Thoracic aorta (tissue), 2 donors: ENCODE measurements around the gene TMEM100. TPM values are rescaled to one million over a fixed set of nuclear protein-coding genes. Genes with fewer than 3 reads are reported as not detected.

Experiments used
- ATAC-seq: fragments of 150-250 bp; one replicate; pipeline ENCODE4 v1.8.0; 2017; ENCODE audit warnings: low read depth; ENCODE audit not compliant: insufficient number of reproducible peaks, low FRiP score
- DNase-seq: peaks from one replicate; pipeline ENCODE4 v3.0.0-alpha.2; 2020; ENCODE audit warnings: low spot score
- H3K27ac ChIP-seq, 2 donors: fragments of 200-600 bp; sonication (generic); 1 replicate in 1 of 2; 2 replicates in 1 of 2; pipeline ENCODE4 v1.5.1; 2016; ENCODE audit warnings: mild to moderate bottlenecking in 2 of 2, moderate library complexity in 2 of 2
- H3K27me3 ChIP-seq: fragments of 200-600 bp; sonication (generic); replicated peaks from 2 replicates; pipeline ENCODE4 v1.6.0; 2016; ENCODE audit warnings: mild to moderate bottlenecking; ENCODE audit not compliant: insufficient read depth
- H3K36me3 ChIP-seq: fragments of 200-600 bp; sonication (generic); one replicate; pipeline ENCODE4 v1.5.1; 2016
- H3K4me1 ChIP-seq, 2 donors: fragments of 200-600 bp; sonication (generic); 1 replicate in 1 of 2; 2 replicates in 1 of 2; pipeline versions ENCODE4 v1.5.1 to v1.6.0; 2016; ENCODE audit warnings: low read depth in 2 of 2, mild to moderate bottlenecking in 1 of 2; ENCODE audit not compliant: control insufficient read depth in 1 of 2
- H3K4me3 ChIP-seq: fragments of 200-600 bp; sonication (generic); 2 replicates; pipeline ENCODE4 v1.5.1; 2016; ENCODE audit warnings: mild to moderate bottlenecking
- H3K9me3 ChIP-seq: fragments of 200-600 bp; sonication (generic); 2 replicates; pipeline ENCODE4 v1.5.1; 2016
- total RNA-seq, 2 donors: library from RNA; depleted of rRNA; stranded (reverse); fragments of >200 nt; gene quantifications; one replicate each; pipeline versions ENCODE4 v1.1.0 to v1.2.3, GENCODE V29; 2016
- TF ChIP-seq, protein P1 (sequence below): fragments of 200-600 bp; sonication (generic); IDR thresholded peaks from one replicate; pipeline ENCODE4 v1.5.1; 2019; ENCODE audit warnings: antibody characterized with exemption

Gene TMEM100
- total RNA-seq, 2 donors from 2014 or later = 2.2 to 10.7 TPM

DNA sequence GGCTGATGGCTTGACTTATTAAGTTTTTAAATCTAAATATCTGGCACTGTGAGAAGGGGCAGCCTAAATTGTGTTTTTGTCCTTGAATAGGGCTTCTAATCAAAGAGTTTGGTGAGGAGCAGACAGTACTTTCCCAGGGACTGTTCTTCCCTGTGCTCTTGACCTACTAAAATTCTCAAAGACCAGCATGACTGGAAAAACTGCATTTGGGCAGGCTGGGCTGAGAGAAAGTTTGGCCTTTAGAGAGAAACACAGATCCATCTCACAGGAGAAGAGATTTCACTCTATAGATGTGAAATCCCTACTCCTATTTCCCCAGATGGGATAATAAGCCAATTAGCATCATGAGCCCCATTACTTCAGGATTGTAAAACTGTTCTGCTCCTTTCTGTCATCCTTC lies 35.5 kb upstream of the TMEM100 start:
- no peak overlapping the region for H3K27ac ChIP-seq
- DNase-seq (no peak), ATAC-seq (no peak)
- H3K27me3 ChIP-seq = no peaks in the 10 kb centered on the region
- peaks cover 0 to 3% of the 10 kb centered on the region in 2 donors for H3K4me1 ChIP-seq
- TF ChIP-seq, protein P1, sequence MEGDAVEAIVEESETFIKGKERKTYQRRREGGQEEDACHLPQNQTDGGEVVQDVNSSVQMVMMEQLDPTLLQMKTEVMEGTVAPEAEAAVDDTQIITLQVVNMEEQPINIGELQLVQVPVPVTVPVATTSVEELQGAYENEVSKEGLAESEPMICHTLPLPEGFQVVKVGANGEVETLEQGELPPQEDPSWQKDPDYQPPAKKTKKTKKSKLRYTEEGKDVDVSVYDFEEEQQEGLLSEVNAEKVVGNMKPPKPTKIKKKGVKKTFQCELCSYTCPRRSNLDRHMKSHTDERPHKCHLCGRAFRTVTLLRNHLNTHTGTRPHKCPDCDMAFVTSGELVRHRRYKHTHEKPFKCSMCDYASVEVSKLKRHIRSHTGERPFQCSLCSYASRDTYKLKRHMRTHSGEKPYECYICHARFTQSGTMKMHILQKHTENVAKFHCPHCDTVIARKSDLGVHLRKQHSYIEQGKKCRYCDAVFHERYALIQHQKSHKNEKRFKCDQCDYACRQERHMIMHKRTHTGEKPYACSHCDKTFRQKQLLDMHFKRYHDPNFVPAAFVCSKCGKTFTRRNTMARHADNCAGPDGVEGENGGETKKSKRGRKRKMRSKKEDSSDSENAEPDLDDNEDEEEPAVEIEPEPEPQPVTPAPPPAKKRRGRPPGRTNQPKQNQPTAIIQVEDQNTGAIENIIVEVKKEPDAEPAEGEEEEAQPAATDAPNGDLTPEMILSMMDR = no peak
- no peaks in the 10 kb centered on the region for H3K36me3 ChIP-seq
- no peak overlapping the region for H3K4me3 ChIP-seq
- H3K9me3 ChIP-seq = no peaks in the 10 kb centered on the region

GRCh38 chr17:55757659-55758058 lies 35.0 kb upstream of the TMEM100 start:
- Histone ChIP-seq H3K9me3 (no peaks in the 10 kb centered on the region), H3K27ac (no peak overlapping the region), H3K4me1 (peaks cover 0 to 6% of the 10 kb centered on the region in 2 donors), H3K36me3 (no peaks in the 10 kb centered on the region), H3K4me3 (no peak overlapping the region), H3K27me3 (no peaks in the 10 kb centered on the region)
- TF ChIP-seq, protein P1 = no peak
- DNase-seq (no peak), ATAC-seq (no peak)

GRCh38 chr17:55756689-55757088 lies 34.0 kb upstream of the TMEM100 start:
- no peak overlapping the region for H3K4me3 ChIP-seq
- TF ChIP-seq, protein P1 = no peak
- H3K27me3 ChIP-seq = no peaks in the 10 kb centered on the region
- no peak overlapping the region for H3K27ac ChIP-seq
- no peaks in the 10 kb centered on the region for H3K9me3 ChIP-seq
- peaks cover 8 to 14% of the 10 kb centered on the region in 2 donors for H3K4me1 ChIP-seq
- H3K36me3 ChIP-seq = no peaks in the 10 kb centered on the region
- DNase-seq (no peak), ATAC-seq (no peak)

DNA sequence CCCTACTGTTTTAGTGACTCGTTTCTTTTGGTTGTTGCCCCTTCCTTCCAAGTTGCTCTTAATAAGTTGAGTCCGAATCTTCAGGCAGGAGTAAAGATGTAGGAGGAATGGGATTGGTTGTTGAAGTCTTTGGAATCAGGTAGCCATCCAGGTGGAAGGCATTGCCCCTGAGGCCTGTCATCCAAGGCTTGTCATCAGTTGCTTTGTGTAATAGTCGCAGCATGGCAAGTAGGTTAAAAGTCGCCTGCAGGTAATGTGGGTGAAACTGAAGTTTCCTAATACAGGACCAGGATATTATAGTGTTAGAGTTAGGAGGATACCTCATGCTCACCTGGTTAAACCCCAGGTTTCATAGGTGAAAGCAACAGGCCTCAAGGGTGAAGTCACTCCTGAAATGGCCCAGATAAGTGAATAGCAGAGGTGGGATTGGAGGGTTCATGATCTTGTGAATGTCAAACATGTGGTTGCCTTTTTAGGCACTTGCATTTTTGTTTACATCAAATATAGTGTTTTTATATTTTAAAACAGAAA lies 29.1 kb upstream of the TMEM100 start:
- Histone ChIP-seq H3K9me3 (no peaks in the 10 kb centered on the region), H3K4me3 (peak overlapping the region; percentile 84), H3K4me1 (peaks cover 9 to 16% of the 10 kb centered on the region in 2 donors), H3K27ac (peak overlapping the region in 1 of 2 donors; percentile 80), H3K36me3 (no peaks in the 10 kb centered on the region), H3K27me3 (no peaks in the 10 kb centered on the region)
- no peak for ATAC-seq
- TF ChIP-seq, protein P1 = no peak
- no peak for DNase-seq

DNA sequence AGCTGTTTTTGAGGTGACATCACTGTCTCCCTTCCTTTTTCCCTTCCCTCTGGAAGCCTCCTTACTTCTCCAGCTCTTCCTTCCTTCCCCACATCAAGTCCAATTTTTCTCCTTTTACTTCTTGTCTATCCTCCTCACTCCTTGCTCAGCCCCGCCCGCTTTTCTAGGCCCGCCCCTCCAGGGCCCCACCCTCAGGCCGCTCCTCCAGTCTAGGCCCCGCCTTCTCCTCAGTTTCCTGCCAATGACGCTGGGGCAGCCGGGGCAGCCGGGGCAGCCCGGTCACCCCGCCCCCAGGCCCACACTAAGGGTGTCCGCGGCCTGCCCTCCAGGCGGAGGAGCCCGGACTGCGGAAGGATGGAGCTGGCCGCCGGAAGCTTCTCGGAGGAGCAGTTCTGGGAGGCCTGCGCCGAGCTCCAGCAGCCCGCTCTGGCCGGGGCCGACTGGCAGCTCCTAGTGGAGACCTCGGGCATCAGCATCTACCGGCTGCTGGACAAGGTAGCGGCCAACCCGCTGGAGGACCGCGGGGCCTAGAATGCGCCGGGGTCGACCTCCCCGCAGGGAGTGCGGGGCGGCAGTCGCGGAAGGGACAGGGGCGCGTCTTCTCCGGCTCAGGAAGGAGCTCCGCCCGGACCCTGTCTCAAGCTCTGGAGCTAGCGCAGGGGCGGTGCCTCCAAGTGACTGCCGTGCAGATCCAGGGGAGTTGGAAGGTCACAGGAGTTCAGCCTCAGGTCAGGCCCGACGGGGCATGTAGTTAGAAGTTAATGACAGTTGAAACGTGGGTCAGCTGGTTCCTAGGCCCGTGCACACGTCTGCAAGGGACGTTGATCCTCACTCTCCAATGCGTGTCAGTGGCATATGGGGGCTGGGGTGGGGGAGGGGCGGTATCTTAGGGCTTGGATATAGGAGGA lies 28.3 kb upstream of the TMEM100 start, which contains the start of gene PCTP:
Gene PCTP, plus strand, starts transcription at position 302 of the 908 bp plus-strand sequence. Its CDS starts 53 bp downstream, at position 355.
- Histone ChIP-seq H3K27ac (peak within 1 kb of the TSS; percentile 78 to 80), H3K36me3 (no peaks in the 10 kb centered on the region), H3K4me3 (peak within 1 kb of the TSS; percentile 84), H3K9me3 (no peaks in the 10 kb centered on the region), H3K27me3 (no peaks in the 10 kb centered on the region), H3K4me1 (peaks cover 9 to 16% of the 10 kb centered on the region in 2 donors)
- TF ChIP-seq, protein P1 = peak; percentile 50
- DNase-seq = peak; percentile 87
- peak; percentile 99 for ATAC-seq
